Measurements from ENCODE around the gene EGFL7. TPM values are rescaled to one million over a fixed set of nuclear protein-coding genes. Genes with fewer than 3 reads are reported as not detected.

Gene EGFL7
- polyA plus RNA-seq, 3 donors: 1.3 to 2.8 (median 2.2) TPM

DNA sequence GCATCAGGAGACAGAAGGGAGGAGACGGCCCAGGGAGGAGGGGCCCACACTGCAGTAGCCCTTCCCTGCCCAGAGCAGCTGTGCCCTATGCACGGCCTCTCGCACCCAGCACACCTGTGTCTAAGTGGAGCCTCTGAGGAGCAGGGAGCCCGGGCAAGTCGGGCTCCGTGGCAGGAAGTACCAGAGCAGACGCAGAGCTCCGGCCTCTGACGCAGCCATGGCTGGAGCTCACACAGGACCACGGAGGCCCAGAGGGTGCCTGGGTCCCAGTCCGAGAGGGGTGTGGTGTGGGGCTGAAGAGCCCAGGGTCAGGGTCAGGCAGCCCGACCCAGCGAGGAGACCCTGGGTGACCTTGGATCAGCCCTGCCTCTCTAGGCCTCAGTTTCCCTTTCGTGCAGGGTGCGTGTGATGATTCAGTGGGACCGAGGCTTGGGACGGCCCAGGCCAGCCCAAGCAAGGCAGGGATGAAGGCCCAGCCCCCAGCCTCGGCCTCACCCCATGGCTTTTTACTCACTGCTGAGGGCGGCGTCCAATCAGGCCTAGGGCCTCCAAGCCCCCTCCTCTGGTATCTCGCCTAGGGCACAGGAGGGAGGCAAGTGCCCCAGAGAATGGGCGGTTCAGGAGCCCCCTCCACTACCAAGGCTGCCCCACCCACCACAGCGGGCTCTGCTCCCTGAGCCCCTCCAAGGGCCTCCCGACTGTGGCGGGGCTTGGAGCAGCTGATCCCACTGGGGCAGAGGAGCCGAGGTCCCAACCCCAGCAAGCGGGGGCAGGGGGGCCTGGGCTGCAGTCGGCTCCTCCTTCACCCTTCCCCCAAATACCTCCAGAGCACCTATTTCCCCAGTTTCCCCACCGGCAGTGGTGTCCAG lies 28.8 kb downstream of the EGFL7 start:
- no peaks in the 10 kb centered on the region for H4K20me1 ChIP-seq (ENCODE audit: insufficient read depth, low read length)
- Mint-ChIP-seq H3K27ac (no peak overlapping the region), H3K36me3 (no peaks in the 10 kb centered on the region), H3K27me3 (ENCODE audit: low read depth in 3 of 3) (peaks cover 2 to 4% (median 3%) of the 10 kb centered on the region in 3 donors), H3K4me3 (no peak overlapping the region), H3K4me1 (peaks cover 18% of the 10 kb centered on the region), H3K9me3 (peaks cover 0 to 3% (median 0%) of the 10 kb centered on the region in 7 donors)
- TF ChIP-seq, protein P1, sequence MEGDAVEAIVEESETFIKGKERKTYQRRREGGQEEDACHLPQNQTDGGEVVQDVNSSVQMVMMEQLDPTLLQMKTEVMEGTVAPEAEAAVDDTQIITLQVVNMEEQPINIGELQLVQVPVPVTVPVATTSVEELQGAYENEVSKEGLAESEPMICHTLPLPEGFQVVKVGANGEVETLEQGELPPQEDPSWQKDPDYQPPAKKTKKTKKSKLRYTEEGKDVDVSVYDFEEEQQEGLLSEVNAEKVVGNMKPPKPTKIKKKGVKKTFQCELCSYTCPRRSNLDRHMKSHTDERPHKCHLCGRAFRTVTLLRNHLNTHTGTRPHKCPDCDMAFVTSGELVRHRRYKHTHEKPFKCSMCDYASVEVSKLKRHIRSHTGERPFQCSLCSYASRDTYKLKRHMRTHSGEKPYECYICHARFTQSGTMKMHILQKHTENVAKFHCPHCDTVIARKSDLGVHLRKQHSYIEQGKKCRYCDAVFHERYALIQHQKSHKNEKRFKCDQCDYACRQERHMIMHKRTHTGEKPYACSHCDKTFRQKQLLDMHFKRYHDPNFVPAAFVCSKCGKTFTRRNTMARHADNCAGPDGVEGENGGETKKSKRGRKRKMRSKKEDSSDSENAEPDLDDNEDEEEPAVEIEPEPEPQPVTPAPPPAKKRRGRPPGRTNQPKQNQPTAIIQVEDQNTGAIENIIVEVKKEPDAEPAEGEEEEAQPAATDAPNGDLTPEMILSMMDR (IDR thresholded peaks at IDR 0.05): no peak
- no peak for DNase-seq
- peaks cover 34 to 37% of the 10 kb centered on the region in 2 donors for H3K4me1 ChIP-seq (ENCODE audit: control insufficient read depth in 1 of 2, insufficient read depth in 2 of 2, low read length in 2 of 2)
- H3K4me2 ChIP-seq (replicated peaks; ENCODE audit: extremely low read depth, low read length, poor library complexity, severe bottlenecking): no peak overlapping the region
- no peaks in the 10 kb centered on the region for H3K27me3 ChIP-seq (ENCODE audit: control insufficient read depth in 2 of 2, insufficient read depth in 2 of 2, low read length in 2 of 2)
- H3K9me3 ChIP-seq (replicated peaks in 1 of 2; ENCODE audit: control insufficient read depth in 1 of 2, insufficient read depth in 1 of 2, low read length in 2 of 2): no peaks in the 10 kb centered on the region
- H3K4me3 ChIP-seq (replicated peaks in 1 of 3; ENCODE audit: low read depth in 2 of 3, low read length in 3 of 3): no peak overlapping the region
- no peak overlapping the region for H2AFZ ChIP-seq (ENCODE audit: insufficient read depth, low read depth, low read length, poor library complexity, severe bottlenecking)
- intact Hi-C loops (cut with micrococcal nuclease): no loop called here
- H3K36me3 ChIP-seq (replicated peaks in 1 of 2; ENCODE audit: control insufficient read depth in 1 of 2, insufficient read depth in 2 of 2, low read length in 2 of 2): no peaks in the 10 kb centered on the region
- H3K9ac ChIP-seq (ENCODE audit: insufficient read depth, low read length, poor library complexity, severe bottlenecking): no peak overlapping the region
- H3K27ac ChIP-seq (ENCODE audit: low read depth in 1 of 2, low read length in 2 of 2): no peak overlapping the region
- 96% methylated on average over 23 of the region's 29 CpGs for WGBS (ENCODE audit: insufficient coverage)
- H3K79me2 ChIP-seq (ENCODE audit: insufficient read depth, low read length): peaks cover 3% of the 10 kb centered on the region

DNA sequence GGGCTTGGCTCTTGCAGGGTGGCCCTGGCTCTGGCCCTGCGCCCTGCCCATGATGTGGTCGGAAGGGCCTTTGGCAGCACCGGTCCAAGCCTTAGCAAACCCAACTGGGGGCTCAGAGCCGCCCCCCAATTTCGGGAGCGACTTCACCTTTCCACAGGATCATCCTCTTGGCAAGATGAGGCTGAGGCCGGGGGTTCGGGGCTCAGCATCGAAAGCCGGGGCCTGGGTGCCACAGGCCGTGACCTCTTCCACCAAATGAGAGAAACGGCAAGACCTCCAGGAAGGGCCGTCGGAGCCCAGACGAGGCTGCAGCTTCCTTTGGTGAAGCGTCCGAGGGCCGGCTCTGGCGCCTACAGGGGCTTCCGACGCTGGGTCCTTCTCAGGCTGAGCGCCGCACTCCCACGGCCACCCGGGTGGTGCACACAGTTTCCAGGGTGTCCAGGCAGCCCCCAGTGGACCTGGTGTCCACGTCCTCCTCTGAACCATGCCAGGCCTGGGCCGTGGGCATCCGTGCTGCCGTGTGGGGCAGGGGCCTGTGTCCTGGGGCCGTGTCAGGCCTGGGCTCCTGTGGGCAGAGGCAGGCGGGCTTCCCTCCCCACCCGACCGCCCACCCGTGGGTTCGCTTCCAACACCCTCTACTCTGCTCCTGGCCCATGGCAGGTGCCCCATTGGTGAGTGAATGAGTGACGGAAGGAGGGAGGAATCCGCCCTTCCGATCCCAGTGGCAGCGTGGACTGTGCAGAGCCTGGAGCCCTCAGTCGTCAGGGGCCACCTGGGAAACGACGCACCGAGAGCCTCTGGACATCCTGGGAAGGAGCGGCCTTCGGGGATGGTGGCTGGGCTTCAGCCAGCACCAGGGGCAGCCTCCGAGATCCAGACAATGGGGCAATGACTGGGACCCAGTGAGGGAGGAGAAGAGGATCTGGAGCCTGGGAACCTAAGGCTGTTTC lies 29.7 kb downstream of the EGFL7 start:
- Mint-ChIP-seq H3K4me3 (no peak overlapping the region), H3K9me3 (peaks cover 0 to 3% (median 0%) of the 10 kb centered on the region in 7 donors), H3K4me1 (peaks cover 23% of the 10 kb centered on the region), H3K36me3 (no peaks in the 10 kb centered on the region), H3K27ac (peak overlapping the region in 2 of 7 donors; percentile 13 to 66), H3K27me3 (ENCODE audit: low read depth in 3 of 3) (peaks cover 2 to 4% (median 3%) of the 10 kb centered on the region in 3 donors)
- Histone ChIP-seq H3K36me3 (replicated peaks in 1 of 2; ENCODE audit: control insufficient read depth in 1 of 2, insufficient read depth in 2 of 2, low read length in 2 of 2) (no peaks in the 10 kb centered on the region), H3K27me3 (ENCODE audit: control insufficient read depth in 2 of 2, insufficient read depth in 2 of 2, low read length in 2 of 2) (no peaks in the 10 kb centered on the region), H3K9me3 (replicated peaks in 1 of 2; ENCODE audit: control insufficient read depth in 1 of 2, insufficient read depth in 1 of 2, low read length in 2 of 2) (no peaks in the 10 kb centered on the region), H2AFZ (ENCODE audit: insufficient read depth, low read depth, low read length, poor library complexity, severe bottlenecking) (no peak overlapping the region), H4K20me1 (ENCODE audit: insufficient read depth, low read length) (no peaks in the 10 kb centered on the region), H3K79me2 (ENCODE audit: insufficient read depth, low read length) (no peaks in the 10 kb centered on the region), H3K27ac (ENCODE audit: low read depth in 1 of 2, low read length in 2 of 2) (no peak overlapping the region), H3K4me3 (replicated peaks in 1 of 3; ENCODE audit: low read depth in 2 of 3, low read length in 3 of 3) (no peak overlapping the region), H3K4me2 (replicated peaks; ENCODE audit: extremely low read depth, low read length, poor library complexity, severe bottlenecking) (no peak overlapping the region), H3K4me1 (ENCODE audit: control insufficient read depth in 1 of 2, insufficient read depth in 2 of 2, low read length in 2 of 2) (peaks cover 40 to 43% of the 10 kb centered on the region in 2 donors), H3K9ac (ENCODE audit: insufficient read depth, low read length, poor library complexity, severe bottlenecking) (no peak overlapping the region)
- intact Hi-C loops (cut with micrococcal nuclease): no loop called here
- 97% methylated on average over 40 of the region's 46 CpGs for WGBS (ENCODE audit: insufficient coverage)
- TF ChIP-seq, protein P1 (IDR thresholded peaks at IDR 0.05): no peak
- no peak for DNase-seq
